Neural cell (in vitro differentiated cells): ENCODE results near the gene AHI1. TPM values are rescaled to one million over a fixed set of nuclear protein-coding genes. Genes with fewer than 3 reads are reported as not detected.

ENCODE experiments used
- H2AFZ ChIP-seq: fragments of 200-600, 300-800 bp; sonication (generic), shearing (Covaris generic); 2 replicates; pipeline ENCODE4 v1.6.0; 2014; ENCODE audit warnings: low read depth, mild to moderate bottlenecking, antibody characterized with exemption, low read length, moderate library complexity
- H3F3A ChIP-seq: fragments of 200-600 bp; shearing (Covaris generic); 2 replicates; pipeline ENCODE4 v1.6.1; 2016; ENCODE audit warnings: mild to moderate bottlenecking, moderate library complexity, mixed read lengths, antibody characterized with exemption, low read length; ENCODE audit not compliant: insufficient read depth, poor library complexity, severe bottlenecking
- H3K27ac ChIP-seq: fragments of 200-600, 300-800 bp; sonication (generic), shearing (Covaris generic); 2 replicates; pipeline ENCODE4 v1.5.1; 2014; ENCODE audit warnings: mild to moderate bottlenecking, low read length, moderate library complexity
- H3K27me3 ChIP-seq: fragments of 300-800, 200-600 bp; sonication (generic), shearing (Covaris generic); 2 replicates; pipeline ENCODE4 v1.6.0; 2014; ENCODE audit warnings: mild to moderate bottlenecking, low read depth, low read length, moderate library complexity; ENCODE audit not compliant: insufficient read depth
- H3K36me3 ChIP-seq: fragments of 300-800, 200-600 bp; sonication (generic), shearing (Covaris generic); 2 replicates; pipeline ENCODE4 v1.5.1; 2014; ENCODE audit warnings: mild to moderate bottlenecking, antibody characterized with exemption, low read length, moderate library complexity; ENCODE audit not compliant: insufficient read depth
- H3K4me2 ChIP-seq: fragments of 300-800, 200-600 bp; sonication (generic), shearing (Covaris generic); 2 replicates; pipeline ENCODE4 v1.6.0; 2014; ENCODE audit warnings: mild to moderate bottlenecking, low read length
- H3K4me3 ChIP-seq: fragments of 300-800, 200-600 bp; sonication (generic), shearing (Covaris generic); 2 replicates; pipeline ENCODE4 v1.5.1; 2014; ENCODE audit warnings: mild to moderate bottlenecking, low read length, moderate library complexity
- H3K79me2 ChIP-seq: fragments of 200-600 bp; shearing (Covaris generic); replicated peaks from 2 replicates; pipeline ENCODE4 v1.6.0; 2014; ENCODE audit warnings: mild to moderate bottlenecking, low read length, moderate library complexity; ENCODE audit not compliant: insufficient read depth
- H3K9ac ChIP-seq: fragments of 300-800, 200-600 bp; sonication (generic), shearing (Covaris generic); 2 replicates; pipeline ENCODE4 v1.6.1; 2016; ENCODE audit warnings: mild to moderate bottlenecking, low read length, mixed read lengths
- H3K9me2 ChIP-seq: fragments of 200-600 bp; shearing (Covaris generic); 2 replicates; pipeline ENCODE4 v1.6.1; 2016; ENCODE audit warnings: mild to moderate bottlenecking, low read length, mixed read lengths; ENCODE audit not compliant: insufficient read depth
- H3K9me3 ChIP-seq: fragments of 200-600, 300-800 bp; sonication (generic), shearing (Covaris generic); 2 replicates; pipeline ENCODE4 v1.6.1; 2016; ENCODE audit warnings: mild to moderate bottlenecking, mixed run types, low read length, moderate library complexity, mixed read lengths
- H4K20me1 ChIP-seq: fragments of 200-600 bp; shearing (Covaris generic); 2 replicates; pipeline ENCODE4 v1.6.1; 2016; ENCODE audit warnings: mild to moderate bottlenecking, mixed run types; ENCODE audit not compliant: insufficient read depth
- CTCF ChIP-seq: fragments of 450-650 bp; IDR thresholded peaks from 2 replicates; pipeline ENCODE4 v1.5.1; 2014; ENCODE audit warnings: antibody characterized with exemption, mild to moderate bottlenecking, moderate library complexity; ENCODE audit not compliant: poor library complexity, severe bottlenecking
- EP300 ChIP-seq: fragments of 450-650 bp; conservative IDR thresholded peaks from 2 replicates; pipeline ENCODE4 v1.6.1; 2014; ENCODE audit warnings: antibody characterized with exemption, mild to moderate bottlenecking, moderate library complexity; ENCODE audit not compliant: poor library complexity, severe bottlenecking
- EZH2 ChIP-seq: fragments of 200-600, 300-800 bp; shearing (Covaris generic), sonication (generic); IDR thresholded peaks from 2 replicates; pipeline ENCODE4 v1.6.1; 2014; ENCODE audit warnings: antibody characterized with exemption, low read length, borderline replicate concordance, mild to moderate bottlenecking; ENCODE audit not compliant: insufficient read depth, poor library complexity, severe bottlenecking
- MXI1 ChIP-seq: fragments of 450-650 bp; conservative IDR thresholded peaks from 2 replicates; pipeline ENCODE4 v1.6.1; 2014; ENCODE audit warnings: antibody characterized with exemption, mild to moderate bottlenecking; ENCODE audit not compliant: poor library complexity, severe bottlenecking
- POLR2AphosphoS5 ChIP-seq: IDR thresholded peaks from 2 replicates; pipeline ENCODE4 v1.6.1; 2012
- RAD21 ChIP-seq: fragments of 450-650 bp; conservative IDR thresholded peaks from 2 replicates; pipeline ENCODE4 v1.6.1; 2014; ENCODE audit warnings: antibody characterized with exemption, mild to moderate bottlenecking, moderate library complexity
- REST ChIP-seq: IDR thresholded peaks from 2 replicates; pipeline ENCODE4 v1.6.1; 2012; ENCODE audit warnings: borderline replicate concordance
- SMC3 ChIP-seq: fragments of 450-650 bp; conservative IDR thresholded peaks from 2 replicates; pipeline ENCODE4 v1.6.1; 2014; ENCODE audit warnings: antibody characterized with exemption, mild to moderate bottlenecking, moderate library complexity; ENCODE audit not compliant: poor library complexity
- TAF1 ChIP-seq: IDR thresholded peaks from 2 replicates; pipeline ENCODE4 v1.6.1; 2012; ENCODE audit warnings: low read depth
- polyA plus RNA-seq: library from polyadenylated mRNA; depleted of rRNA; stranded (reverse); fragments of >200 nt; gene quantifications from 2 replicates; pipeline ENCODE4 v1.2.3, GENCODE V29; 2014

The AHI1 gene
- polyA plus RNA-seq, 1 donor from 2014 or later = 58.2 TPM

GRCh38 chr6:135506270-135506997 lies 8.9 kb upstream of the AHI1 start:
- Histone ChIP-seq H3K36me3 (no peaks in the 10 kb centered on the region), H3K27ac (no peak overlapping the region), H3K9me2 (no peaks in the 10 kb centered on the region), H3K9ac (no peak overlapping the region), H3K4me3 (no peak overlapping the region), H2AFZ (no peak overlapping the region), H3K9me3 (no peaks in the 10 kb centered on the region), H4K20me1 (no peaks in the 10 kb centered on the region), H3K79me2 (no peaks in the 10 kb centered on the region), H3F3A (no peaks in the 10 kb centered on the region), H3K4me2 (no peak overlapping the region), H3K27me3 (no peaks in the 10 kb centered on the region)
- TF ChIP-seq RAD21 (peak; percentile 80), POLR2AphosphoS5 (no peak), CTCF (peak; percentile 76), EP300 (no peak), TAF1 (no peak), REST (no peak), SMC3 (peak; percentile 79)

- H3K9ac ChIP-seq = no peak overlapping the region
- TF ChIP-seq RAD21 (no peak), POLR2AphosphoS5 (no peak), MXI1 (no peak), EP300 (no peak), REST (no peak), SMC3 (no peak), TAF1 (no peak), EZH2 (no peak), CTCF (no peak)
- no peaks in the 10 kb centered on the region for H3K79me2 ChIP-seq
- no peaks in the 10 kb centered on the region for H4K20me1 ChIP-seq
- no peak overlapping the region for H3K4me2 ChIP-seq
- no peaks in the 10 kb centered on the region for H3K36me3 ChIP-seq
- H3K27me3 ChIP-seq = no peaks in the 10 kb centered on the region
- H2AFZ ChIP-seq = no peak overlapping the region
- no peak overlapping the region for H3K4me3 ChIP-seq
- no peaks in the 10 kb centered on the region for H3F3A ChIP-seq
- no peaks in the 10 kb centered on the region for H3K9me3 ChIP-seq
- H3K27ac ChIP-seq = no peak overlapping the region
- H3K9me2 ChIP-seq = no peaks in the 10 kb centered on the region
Measured at GRCh38 chr6:135505648-135506047, 8.1 kb upstream of the AHI1 start.
